Liver (tissue), 9 donors: ENCODE data around the gene DDX24. TPM values are rescaled to one million over a fixed set of nuclear protein-coding genes. Genes with fewer than 3 reads are reported as not detected.

Experiments
- DNase-seq: peaks from one replicate; pipeline ENCODE4 v3.0.0-alpha.2; 2017; ENCODE audit warnings: low spot score
- H3K27ac ChIP-seq, 2 donors: one replicate each; pipeline ENCODE4 v1.7.0; 2013; ENCODE audit warnings: inconsistent platforms in 2 of 2, low read length in 2 of 2, control low read depth in 1 of 2, low read depth in 1 of 2, mild to moderate bottlenecking in 1 of 2
- H3K27me3 ChIP-seq, 4 donors: one replicate each; pipeline versions ENCODE4 v1.6.1 to v1.7.0; 2013; ENCODE audit warnings: low read length in 3 of 4, inconsistent platforms in 1 of 4, mild to moderate bottlenecking in 1 of 4, moderate library complexity in 1 of 4; ENCODE audit not compliant: control insufficient read depth in 4 of 4, insufficient read depth in 4 of 4
- H3K36me3 ChIP-seq, 4 donors: one replicate each; pipeline versions ENCODE4 v1.6.1 to v1.7.0; 2013; ENCODE audit warnings: low read length in 3 of 4, mild to moderate bottlenecking in 3 of 4, low read depth in 1 of 4, moderate library complexity in 1 of 4; ENCODE audit not compliant: control insufficient read depth in 4 of 4, insufficient read depth in 3 of 4
- H3K4me1 ChIP-seq, 4 donors: one replicate each; pipeline versions ENCODE4 v1.6.1 to v1.7.0; 2013; ENCODE audit warnings: low read length in 3 of 4, mild to moderate bottlenecking in 3 of 4, moderate library complexity in 1 of 4; ENCODE audit not compliant: control insufficient read depth in 4 of 4, insufficient read depth in 4 of 4
- H3K4me3 ChIP-seq, 3 donors: one replicate each; pipeline versions ENCODE4 v1.6.1 to v1.7.0; 2013; ENCODE audit warnings: low read length in 3 of 3, control low read depth in 1 of 3, low read depth in 1 of 3, mild to moderate bottlenecking in 1 of 3
- H3K9ac ChIP-seq, 2 donors: one replicate each; pipeline ENCODE4 v1.7.0; 2013; ENCODE audit warnings: low read length in 2 of 2, mild to moderate bottlenecking in 2 of 2, moderate library complexity in 2 of 2, control low read depth in 1 of 2, low read depth in 1 of 2
- H3K9me3 ChIP-seq, 4 donors: one replicate each; pipeline versions ENCODE4 v1.6.1 to v1.7.0; 2013; ENCODE audit warnings: low read length in 3 of 4; ENCODE audit not compliant: control insufficient read depth in 4 of 4
- EGR1 ChIP-seq, 2 donors: IDR thresholded peaks; 2 replicates each; pipeline ENCODE4 v1.6.1; 2016 to 2018; ENCODE audit warnings: antibody characterized with exemption in 2 of 2, low read depth in 2 of 2
- FOXA2 ChIP-seq: IDR thresholded peaks from 2 replicates; pipeline ENCODE4 v1.6.1; 2016; ENCODE audit warnings: antibody characterized with exemption
- GABPA ChIP-seq, 2 donors: IDR thresholded peaks in 1 of 2; conservative IDR thresholded peaks in 1 of 2; 2 replicates each; pipeline ENCODE4 v1.6.1; 2016; ENCODE audit warnings: antibody characterized with exemption in 2 of 2, mild to moderate bottlenecking in 1 of 2, moderate library complexity in 1 of 2
- HNF4A ChIP-seq, 2 donors: conservative IDR thresholded peaks; 2 replicates each; pipeline ENCODE4 v1.6.1; 2016; ENCODE audit warnings: antibody characterized with exemption in 2 of 2, mild to moderate bottlenecking in 2 of 2
- HNF4G ChIP-seq: IDR thresholded peaks from 2 replicates; pipeline ENCODE4 v1.6.1; 2016; ENCODE audit warnings: antibody characterized with exemption
- JUND ChIP-seq, 2 donors: IDR thresholded peaks; 2 replicates each; pipeline ENCODE4 v1.6.1; 2016; ENCODE audit warnings: antibody characterized with exemption in 2 of 2
- MAX ChIP-seq: IDR thresholded peaks from 2 replicates; pipeline ENCODE4 v1.6.1; 2016; ENCODE audit warnings: antibody characterized with exemption
- NR2F2 ChIP-seq: IDR thresholded peaks from 2 replicates; pipeline ENCODE4 v1.6.1; 2016; ENCODE audit warnings: antibody characterized with exemption
- RAD21 ChIP-seq, 2 donors: IDR thresholded peaks; 2 replicates each; pipeline ENCODE4 v1.6.1; 2016; ENCODE audit warnings: antibody characterized with exemption in 2 of 2, mild to moderate bottlenecking in 2 of 2
- REST ChIP-seq: IDR thresholded peaks from 2 replicates; pipeline ENCODE4 v1.6.1; 2016; ENCODE audit warnings: antibody characterized with exemption, mild to moderate bottlenecking
- RXRA ChIP-seq, 2 donors: IDR thresholded peaks; 2 replicates each; pipeline ENCODE4 v1.6.1; 2017 to 2018; ENCODE audit warnings: antibody characterized with exemption in 2 of 2, mild to moderate bottlenecking in 1 of 2
- SP1 ChIP-seq: IDR thresholded peaks from 2 replicates; pipeline ENCODE4 v1.6.1; 2018; ENCODE audit warnings: antibody characterized with exemption, mild to moderate bottlenecking
- TAF1 ChIP-seq: conservative IDR thresholded peaks from 2 replicates; pipeline ENCODE4 v1.6.1; 2016; ENCODE audit warnings: antibody characterized with exemption, mild to moderate bottlenecking
- YY1 ChIP-seq: IDR thresholded peaks from 2 replicates; pipeline ENCODE4 v1.6.1; 2016; ENCODE audit warnings: antibody characterized with exemption, mild to moderate bottlenecking
- WGBS: extraction: QIAGEN DNeasy Blood & Tissue Kit; methylation state at CpG from one replicate; pipeline ENCODE4 v1.1.7; 2013; 5-methylcytosine and 5-hydroxymethylcytosine counted together
- polyA plus RNA-seq, 2 donors: library from polyadenylated mRNA; stranded (reverse) in 1 of 2; unstranded in 1 of 2; fragments of 200-250 nt in 1 of 2; fragments of >200 nt in 1 of 2; fragmentation: Nextera tagmentation in 1 of 2; extraction: Ambion mirVana in 1 of 2; gene quantifications; one replicate each; pipeline versions ENCODE4 v1.2.1 to v1.2.3, GENCODE V29; 2013 to 2015
- total RNA-seq, 2 donors: library from RNA; depleted of rRNA; stranded (reverse); fragments of >200 nt; gene quantifications; one replicate each; pipeline ENCODE4 v1.2.3, GENCODE V29; 2014
- TF ChIP-seq, protein P1 (sequence below): fragments of 150-350 bp; IDR thresholded peaks from 2 replicates; pipeline ENCODE4 v1.5.1; 2017; ENCODE audit warnings: improper control_type of control experiment, low read depth, low read length; ENCODE audit not compliant: missing input control
- TF ChIP-seq, protein P2 (sequence below): IDR thresholded peaks from 2 replicates; pipeline ENCODE4 v1.6.1; 2016; ENCODE audit warnings: antibody characterized with exemption
- donor health status: healthy.
- donor health status: healthy.
- donor health status: healthy.
- donor health status: healthy.
- donor health status: healthy.

The DDX24 gene
- total and polyA plus RNA-seq, 4 donors = 33.8 to 59.7 (median 47.8) TPM

DNA sequence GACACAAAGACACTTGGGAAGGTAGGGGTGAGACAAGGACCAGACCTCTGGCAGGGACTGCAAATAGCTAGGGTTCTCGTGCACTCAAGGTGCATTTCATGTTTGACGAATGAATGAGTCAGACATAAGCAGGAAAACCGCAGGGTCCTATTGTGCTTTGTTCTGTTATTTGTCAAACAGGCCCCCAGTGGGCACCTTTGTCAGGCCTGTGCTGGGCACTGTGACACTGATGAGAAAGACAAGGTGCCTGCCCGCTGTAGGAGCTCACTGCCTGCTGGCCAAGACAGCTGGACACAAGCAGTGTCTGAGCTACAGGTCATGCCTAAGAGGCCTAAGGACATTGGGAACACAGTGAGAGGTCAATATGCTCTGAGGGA is 52.6 kb downstream of the DDX24 start:
- no peak overlapping the region for H3K27ac ChIP-seq
- H3K27me3 ChIP-seq = no peaks in the 10 kb centered on the region
- no peak overlapping the region for H3K9ac ChIP-seq
- no peak overlapping the region for H3K4me3 ChIP-seq
- no peaks in the 10 kb centered on the region for H3K36me3 ChIP-seq
- DNase-seq = no peak
- 89% methylated on average over 4 of the region's 4 CpGs for WGBS
- H3K9me3 ChIP-seq = no peaks in the 10 kb centered on the region
- peaks cover 2 to 19% (median 8%) of the 10 kb centered on the region in 4 donors for H3K4me1 ChIP-seq
- TF ChIP-seq MAX = no peak
- TF ChIP-seq, protein P1, sequence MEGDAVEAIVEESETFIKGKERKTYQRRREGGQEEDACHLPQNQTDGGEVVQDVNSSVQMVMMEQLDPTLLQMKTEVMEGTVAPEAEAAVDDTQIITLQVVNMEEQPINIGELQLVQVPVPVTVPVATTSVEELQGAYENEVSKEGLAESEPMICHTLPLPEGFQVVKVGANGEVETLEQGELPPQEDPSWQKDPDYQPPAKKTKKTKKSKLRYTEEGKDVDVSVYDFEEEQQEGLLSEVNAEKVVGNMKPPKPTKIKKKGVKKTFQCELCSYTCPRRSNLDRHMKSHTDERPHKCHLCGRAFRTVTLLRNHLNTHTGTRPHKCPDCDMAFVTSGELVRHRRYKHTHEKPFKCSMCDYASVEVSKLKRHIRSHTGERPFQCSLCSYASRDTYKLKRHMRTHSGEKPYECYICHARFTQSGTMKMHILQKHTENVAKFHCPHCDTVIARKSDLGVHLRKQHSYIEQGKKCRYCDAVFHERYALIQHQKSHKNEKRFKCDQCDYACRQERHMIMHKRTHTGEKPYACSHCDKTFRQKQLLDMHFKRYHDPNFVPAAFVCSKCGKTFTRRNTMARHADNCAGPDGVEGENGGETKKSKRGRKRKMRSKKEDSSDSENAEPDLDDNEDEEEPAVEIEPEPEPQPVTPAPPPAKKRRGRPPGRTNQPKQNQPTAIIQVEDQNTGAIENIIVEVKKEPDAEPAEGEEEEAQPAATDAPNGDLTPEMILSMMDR = no peak

DNA sequence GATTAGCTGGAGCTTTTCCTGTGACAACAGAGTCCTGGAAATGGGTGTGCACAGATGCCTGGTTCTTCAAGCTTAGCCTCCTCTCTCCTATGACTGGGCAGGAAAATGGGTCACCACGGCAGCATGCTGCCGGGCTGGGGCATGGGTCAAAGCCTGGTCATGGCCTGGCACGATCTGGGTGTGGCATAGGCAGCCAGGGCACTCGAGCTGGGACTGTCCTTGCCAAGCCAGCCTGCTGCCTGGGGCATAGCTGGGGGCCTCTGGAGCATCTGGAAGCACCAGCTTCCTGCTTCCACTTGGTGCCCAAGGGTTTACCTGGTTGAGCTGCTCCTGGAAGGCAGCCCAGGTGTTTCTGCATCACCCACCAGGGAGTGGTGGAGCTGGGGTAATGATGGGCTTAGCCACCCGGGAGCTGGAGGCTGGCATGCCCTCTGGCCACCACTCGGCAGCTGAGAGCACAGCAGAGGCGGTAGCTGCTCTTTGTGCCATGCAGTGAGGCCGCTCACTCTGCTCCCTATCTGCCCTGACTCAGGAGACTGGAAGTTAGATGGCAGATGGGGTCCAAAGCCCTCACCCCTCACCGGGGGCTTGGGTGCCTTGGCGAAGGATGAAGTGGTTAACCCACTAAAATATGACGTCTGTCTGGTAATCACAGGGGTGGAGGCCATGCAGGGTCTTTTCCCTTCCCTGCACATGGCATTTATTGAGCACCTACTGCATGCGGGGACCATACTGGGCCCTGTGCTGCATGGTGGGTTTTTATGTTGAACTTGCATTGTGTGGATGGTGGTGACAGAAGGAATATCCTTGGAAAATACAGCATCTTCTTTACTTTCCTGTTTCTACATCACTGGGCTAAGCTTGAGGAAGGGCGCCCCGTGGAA is 53.2 kb downstream of the DDX24 start:
- Histone ChIP-seq H3K36me3 (no peaks in the 10 kb centered on the region), H3K4me3 (no peak overlapping the region), H3K4me1 (peaks cover 2 to 19% (median 8%) of the 10 kb centered on the region in 4 donors), H3K27ac (no peak overlapping the region), H3K9ac (no peak overlapping the region), H3K27me3 (no peaks in the 10 kb centered on the region), H3K9me3 (no peaks in the 10 kb centered on the region)
- DNase-seq = no peak
- WGBS = 75% methylated on average over 14 of the region's 14 CpGs
- TF ChIP-seq SP1 (no peak), RXRA (IDR thresholded peaks at IDR 0.05) (peak; percentile 49 to 80)

GRCh38 chr14:94026889-94027469 is 54.0 kb downstream of the DDX24 start:
- no peaks in the 10 kb centered on the region for H3K27me3 ChIP-seq
- WGBS = 51% methylated on average over 17 of the region's 17 CpGs
- no peak overlapping the region for H3K27ac ChIP-seq
- H3K4me1 ChIP-seq = peaks cover 2 to 19% (median 8%) of the 10 kb centered on the region in 4 donors
- DNase-seq = no peak
- peak overlapping the region in 1 of 3 donors; percentile 74 for H3K4me3 ChIP-seq
- H3K9ac ChIP-seq = no peak overlapping the region
- H3K36me3 ChIP-seq = no peaks in the 10 kb centered on the region
- no peaks in the 10 kb centered on the region for H3K9me3 ChIP-seq
- TF ChIP-seq HNF4G = no peak
- no peak for TF ChIP-seq MAX
- no peak for TF ChIP-seq JUND (IDR thresholded peaks at IDR 0.05)
- TF ChIP-seq, protein P1 = no peak
- TF ChIP-seq EGR1 (IDR thresholded peaks at IDR 0.05; ENCODE audit: low read depth in 2 of 2) = no peak
- no peak for TF ChIP-seq YY1
- no peak for TF ChIP-seq NR2F2
- TF ChIP-seq REST = no peak
- TF ChIP-seq FOXA2 = no peak
- TF ChIP-seq RXRA (IDR thresholded peaks at IDR 0.05) = no peak
- no peak for TF ChIP-seq HNF4A (conservative IDR thresholded peaks at IDR 0.05)
- no peak for TF ChIP-seq SP1
- TF ChIP-seq, protein P2, sequence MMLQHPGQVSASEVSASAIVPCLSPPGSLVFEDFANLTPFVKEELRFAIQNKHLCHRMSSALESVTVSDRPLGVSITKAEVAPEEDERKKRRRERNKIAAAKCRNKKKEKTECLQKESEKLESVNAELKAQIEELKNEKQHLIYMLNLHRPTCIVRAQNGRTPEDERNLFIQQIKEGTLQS = no peak
- TF ChIP-seq RAD21 (IDR thresholded peaks at IDR 0.05) = no peak
- TF ChIP-seq GABPA (IDR thresholded peaks at IDR 0.05 in 1 of 2, conservative IDR thresholded peaks at IDR 0.05 in 1 of 2) = no peak
- TF ChIP-seq TAF1 = no peak
